GM23338 (cell line): ENCODE data around the gene SELENOS. TPM values are rescaled to one million over a fixed set of nuclear protein-coding genes. Genes with fewer than 3 reads are reported as not detected.
A peak's percentile ranks its signal among the peaks of the same experiment; 100 is the strongest.

Experiments used
- ATAC-seq: fragments of 200-7000 bp; cut with Tn5 transposase; 3 replicates; pipeline ENCODE4 v1.9.1; 2020
- DNase-seq: peaks from one replicate; pipeline ENCODE4 v3.0.0-alpha.2; 2015; ENCODE audit warnings: low spot score
- H2AFZ ChIP-seq: fragments of 200-600 bp; sonication (generic); 2 replicates; pipeline ENCODE4 v1.8.0; 2016; ENCODE audit warnings: antibody characterized with exemption, mild to moderate bottlenecking, moderate library complexity
- H3F3A ChIP-seq: fragments of 200-600 bp; sonication (generic); replicated peaks from 2 replicates; pipeline ENCODE4 v1.8.0; 2017; ENCODE audit warnings: antibody characterized with exemption, mixed run types, low read depth
- H3K27ac ChIP-seq: fragments of 200-600 bp; sonication (generic); 2 replicates; pipeline ENCODE4 v1.6.1; 2016; ENCODE audit warnings: low read depth
- H3K27me3 ChIP-seq: fragments of 200-600 bp; sonication (generic); 2 replicates; pipeline ENCODE4 v1.8.0; 2016; ENCODE audit warnings: mild to moderate bottlenecking, mixed run types, moderate library complexity; ENCODE audit not compliant: insufficient read depth
- H3K36me3 ChIP-seq: fragments of 200-600 bp; sonication (generic); 2 replicates; pipeline ENCODE4 v1.8.0; 2016; ENCODE audit warnings: mild to moderate bottlenecking; ENCODE audit not compliant: insufficient read depth
- H3K4me1 ChIP-seq: fragments of 200-600 bp; sonication (generic); 2 replicates; pipeline ENCODE4 v1.8.0; 2016; ENCODE audit warnings: mild to moderate bottlenecking, moderate library complexity; ENCODE audit not compliant: insufficient read depth
- H3K4me2 ChIP-seq: fragments of 200-600 bp; sonication (generic); 2 replicates; pipeline ENCODE4 v1.7.1; 2017; ENCODE audit warnings: mixed run types
- H3K4me3 ChIP-seq: fragments of 200-600 bp; sonication (generic); 2 replicates; pipeline ENCODE4 v1.6.1; 2016; ENCODE audit warnings: mixed run types
- H3K79me2 ChIP-seq: fragments of 200-600 bp; sonication (generic); replicated peaks from 2 replicates; pipeline ENCODE4 v1.8.0; 2017; ENCODE audit warnings: mild to moderate bottlenecking; ENCODE audit not compliant: insufficient read depth
- H3K9me2 ChIP-seq: fragments of 200-600 bp; sonication (generic); 2 replicates; pipeline ENCODE4 v1.8.0; 2017; ENCODE audit not compliant: insufficient read depth
- H4K20me1 ChIP-seq: fragments of 200-600 bp; sonication (generic); replicated peaks from 2 replicates; pipeline ENCODE4 v1.8.0; 2017; ENCODE audit warnings: mild to moderate bottlenecking; ENCODE audit not compliant: insufficient read depth
- H3K27ac Mint-ChIP-seq: 2 replicates; pipeline ENCODE4 v1.8.0; 2020; ENCODE audit warnings: inconsistent platforms, mild to moderate bottlenecking, moderate library complexity, mixed read lengths
- H3K27me3 Mint-ChIP-seq: 3 replicates; pipeline ENCODE4 v1.8.0; 2022; ENCODE audit warnings: low read depth, mild to moderate bottlenecking, moderate library complexity, mixed read lengths, inconsistent platforms; ENCODE audit not compliant: insufficient read depth, poor library complexity
- H3K36me3 Mint-ChIP-seq: 3 replicates; pipeline ENCODE4 v1.8.0; 2021; ENCODE audit warnings: low read depth, mild to moderate bottlenecking, inconsistent platforms, moderate library complexity, mixed read lengths
- H3K4me1 Mint-ChIP-seq: 3 replicates; pipeline ENCODE4 v1.8.0; 2020; ENCODE audit warnings: mild to moderate bottlenecking, inconsistent platforms, mixed read lengths
- H3K4me3 Mint-ChIP-seq: 3 replicates; pipeline ENCODE4 v1.8.0; 2021; ENCODE audit warnings: moderate library complexity, mild to moderate bottlenecking, inconsistent platforms, mixed read lengths
- H3K9me3 Mint-ChIP-seq: 3 replicates; pipeline ENCODE4 v1.8.0; 2020; ENCODE audit warnings: moderate library complexity, mild to moderate bottlenecking, inconsistent platforms, mixed read lengths
- CREB1 ChIP-seq: fragments of 250-450 bp; sonication (Bioruptor Pico); IDR thresholded peaks from 2 replicates; pipeline ENCODE4 v1.5.0; 2020; ENCODE audit warnings: low read depth, mild to moderate bottlenecking, moderate library complexity
- EZH2 ChIP-seq: fragments of 200-600 bp; sonication (generic); IDR thresholded peaks from one replicate; pipeline ENCODE4 v1.8.0; 2017; ENCODE audit warnings: antibody characterized with exemption, mild to moderate bottlenecking, low read depth; ENCODE audit not compliant: unreplicated experiment
- EZH2phosphoT487 ChIP-seq: fragments of 200-600 bp; sonication (generic); IDR thresholded peaks from one replicate; pipeline ENCODE4 v1.8.1; 2018; ENCODE audit warnings: antibody characterized with exemption; ENCODE audit not compliant: unreplicated experiment
- JUNB ChIP-seq: IDR thresholded peaks from one replicate; pipeline ENCODE4 v1.6.1; 2016; ENCODE audit warnings: antibody characterized with exemption; ENCODE audit not compliant: unreplicated experiment
- NANOG ChIP-seq: IDR thresholded peaks from 2 replicates; pipeline ENCODE4 v1.6.1; 2016; ENCODE audit warnings: antibody characterized with exemption, borderline replicate concordance
- POLR2AphosphoS5 ChIP-seq: IDR thresholded peaks from 2 replicates; pipeline ENCODE4 v1.6.1; 2016; ENCODE audit warnings: antibody characterized with exemption, low read depth
- STAT1 ChIP-seq: IDR thresholded peaks from one replicate; pipeline ENCODE4 v1.6.1; 2016; ENCODE audit warnings: antibody characterized with exemption; ENCODE audit not compliant: unreplicated experiment
- ZNF114 ChIP-seq: fragments of 250-450 bp; sonication (Bioruptor Pico); IDR thresholded peaks from 2 replicates; pipeline ENCODE4 v1.5.0; 2020; ENCODE audit warnings: mild to moderate bottlenecking, moderate library complexity
- ZNF331 ChIP-seq: fragments of 250-450 bp; sonication (Bioruptor Pico); IDR thresholded peaks from 2 replicates; pipeline ENCODE4 v1.5.0; 2020; ENCODE audit warnings: low read depth, mild to moderate bottlenecking, moderate library complexity
- long read RNA-seq: library from polyadenylated mRNA; unstranded; transcript quantifications from one replicate; pipeline ENCODE4 v2.0.0, GENCODE V29; 2020; ENCODE audit not compliant: unreplicated experiment
- polyA plus RNA-seq: library from polyadenylated mRNA; unstranded; fragments of >200 nt; fragmentation: Nextera tagmentation; extraction: Ambion mirVana; gene quantifications from 2 replicates; pipeline ENCODE4 v1.2.1, GENCODE V29; 2016
- total RNA-seq: library from RNA; depleted of rRNA; stranded (reverse); fragments of >200 nt; shearing (Covaris generic); gene quantifications from 2 replicates; pipeline ENCODE4 v1.2.3, GENCODE V29; 2014; rRNA removed
- TF ChIP-seq, protein P1 (sequence below): IDR thresholded peaks from 2 replicates; pipeline ENCODE4 v1.6.1; 2016; ENCODE audit warnings: antibody characterized with exemption
- TF ChIP-seq, protein P2 (sequence below), 2 experiments: fragments of 200-600 bp in 1 of 2; sonication (generic) in 1 of 2; conservative IDR thresholded peaks; 2 replicates each; pipeline versions ENCODE4 v1.5.1 to v1.6.1; 2016 to 2017; ENCODE audit warnings: antibody characterized with exemption in 2 of 2, low read depth in 2 of 2, mild to moderate bottlenecking in 2 of 2, moderate library complexity in 1 of 2

Gene SELENOS
- total RNA-seq (37.0 and 77.2 TPM in 2 replicates), polyA plus RNA-seq (106 and 108 TPM in 2 replicates)
- long read RNA-seq, transcript SELENOS-206 (3 exons, 556 nt), result minor isoform, 10 of 56 reads
- long read RNA-seq, transcript SELENOS-201 (7 exons, 1,439 nt), result minor isoform, 5 of 56 reads
- long read RNA-seq, transcript SELENOS-203 (6 exons, 1,188 nt), result major isoform, 32 of 56 reads
- long read RNA-seq, transcript SELENOS-204 (4 exons, 856 nt), result minor isoform, 5 of 56 reads
- long read RNA-seq, partial matches to known transcripts, result 0 of 56 reads
- long read RNA-seq, other reads (novel, unspliced or antisense), result 4 of 56 reads

DNA sequence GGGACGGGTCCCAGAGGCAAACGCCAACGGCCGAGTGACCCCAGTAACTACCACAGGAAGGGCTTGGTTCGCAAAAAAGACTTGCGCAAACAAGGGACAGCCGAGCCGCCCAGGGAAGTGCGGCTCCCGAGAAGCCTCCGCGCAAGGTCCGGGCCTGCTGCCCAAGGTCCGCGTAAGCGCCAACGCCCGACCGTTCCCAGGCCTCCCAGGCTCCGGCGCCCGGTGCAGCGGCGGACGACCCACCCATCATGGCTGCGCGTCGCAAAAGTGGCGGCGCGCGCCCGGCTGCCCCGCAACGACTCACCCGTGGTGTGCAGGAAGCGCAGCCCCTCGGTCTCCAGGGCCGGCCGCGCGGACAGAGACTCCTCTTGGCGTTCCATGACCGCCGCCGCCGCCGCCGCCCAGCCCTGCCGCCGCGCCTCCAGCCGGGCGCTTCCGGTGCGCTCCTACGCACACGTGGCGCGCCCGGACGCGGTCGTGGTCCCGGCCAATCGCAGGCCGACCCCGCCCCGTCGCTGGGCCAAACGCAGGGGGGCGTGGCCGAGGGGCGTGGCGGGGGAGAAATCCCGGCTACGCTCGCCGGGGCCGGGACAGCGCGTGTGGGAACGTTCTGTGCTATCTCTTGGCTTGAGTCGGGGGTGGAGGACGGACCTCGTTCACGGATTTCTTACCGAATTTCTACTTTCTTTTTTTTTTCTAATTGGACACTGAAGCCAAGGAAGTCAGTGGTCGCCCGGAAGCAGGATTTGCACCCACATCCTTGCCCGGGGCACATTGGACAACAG lies at the start of gene SELENOS:
Gene SELENOS (minus strand): TSS at position 448 of the 785 bp plus-strand sequence. CDS start 68 bp downstream, at position 380.
- peak within 1 kb of the TSS; percentile 100 for H3K4me3 ChIP-seq
- peaks cover 45% of the 10 kb centered on the region for H3K36me3 ChIP-seq
- no peaks in the 10 kb centered on the region for H3K9me2 ChIP-seq
- Mint-ChIP-seq H3K27me3 (peaks cover 9% of the 10 kb centered on the region), H3K9me3 (no peaks in the 10 kb centered on the region), H3K27ac (peak within 1 kb of the TSS; percentile 63; the same call in 1 of the 2 replicates), H3K4me1 (peaks cover 7% of the 10 kb centered on the region; the same call in 2 of the 3 replicates), H3K4me3 (peak within 1 kb of the TSS; percentile 95), H3K36me3 (peaks cover 52% of the 10 kb centered on the region)
- peaks cover 8% of the 10 kb centered on the region for H3K4me1 ChIP-seq
- H2AFZ ChIP-seq, result peak within 1 kb of the TSS; percentile 92
- DNase-seq (peak; percentile 96), ATAC-seq (peak; percentile 95)
- peaks cover 43% of the 10 kb centered on the region for H3F3A ChIP-seq
- no peaks in the 10 kb centered on the region for H3K27me3 ChIP-seq
- H3K4me2 ChIP-seq, result peak within 1 kb of the TSS; percentile 100
- H4K20me1 ChIP-seq, result peaks cover 11% of the 10 kb centered on the region
- TF ChIP-seq POLR2AphosphoS5 (peak; percentile 83), NANOG (no peak), STAT1 (no peak), ZNF114 (CRISPR knock-in tag) (no peak), EZH2phosphoT487 (no peak), ZNF331 (CRISPR knock-in tag) (no peak), CREB1 (CRISPR knock-in tag) (peak; percentile 86)
- TF ChIP-seq, protein P1, sequence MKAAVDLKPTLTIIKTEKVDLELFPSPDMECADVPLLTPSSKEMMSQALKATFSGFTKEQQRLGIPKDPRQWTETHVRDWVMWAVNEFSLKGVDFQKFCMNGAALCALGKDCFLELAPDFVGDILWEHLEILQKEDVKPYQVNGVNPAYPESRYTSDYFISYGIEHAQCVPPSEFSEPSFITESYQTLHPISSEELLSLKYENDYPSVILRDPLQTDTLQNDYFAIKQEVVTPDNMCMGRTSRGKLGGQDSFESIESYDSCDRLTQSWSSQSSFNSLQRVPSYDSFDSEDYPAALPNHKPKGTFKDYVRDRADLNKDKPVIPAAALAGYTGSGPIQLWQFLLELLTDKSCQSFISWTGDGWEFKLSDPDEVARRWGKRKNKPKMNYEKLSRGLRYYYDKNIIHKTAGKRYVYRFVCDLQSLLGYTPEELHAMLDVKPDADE, result peak; percentile 67; the same call in 1 of the 2 replicates
- TF ChIP-seq, protein P2, sequence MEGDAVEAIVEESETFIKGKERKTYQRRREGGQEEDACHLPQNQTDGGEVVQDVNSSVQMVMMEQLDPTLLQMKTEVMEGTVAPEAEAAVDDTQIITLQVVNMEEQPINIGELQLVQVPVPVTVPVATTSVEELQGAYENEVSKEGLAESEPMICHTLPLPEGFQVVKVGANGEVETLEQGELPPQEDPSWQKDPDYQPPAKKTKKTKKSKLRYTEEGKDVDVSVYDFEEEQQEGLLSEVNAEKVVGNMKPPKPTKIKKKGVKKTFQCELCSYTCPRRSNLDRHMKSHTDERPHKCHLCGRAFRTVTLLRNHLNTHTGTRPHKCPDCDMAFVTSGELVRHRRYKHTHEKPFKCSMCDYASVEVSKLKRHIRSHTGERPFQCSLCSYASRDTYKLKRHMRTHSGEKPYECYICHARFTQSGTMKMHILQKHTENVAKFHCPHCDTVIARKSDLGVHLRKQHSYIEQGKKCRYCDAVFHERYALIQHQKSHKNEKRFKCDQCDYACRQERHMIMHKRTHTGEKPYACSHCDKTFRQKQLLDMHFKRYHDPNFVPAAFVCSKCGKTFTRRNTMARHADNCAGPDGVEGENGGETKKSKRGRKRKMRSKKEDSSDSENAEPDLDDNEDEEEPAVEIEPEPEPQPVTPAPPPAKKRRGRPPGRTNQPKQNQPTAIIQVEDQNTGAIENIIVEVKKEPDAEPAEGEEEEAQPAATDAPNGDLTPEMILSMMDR (conservative IDR thresholded peaks at IDR 0.05; ENCODE audit: low read depth in 2 of 2), result no peak
- H3K27ac ChIP-seq, result no peak within 1 kb of the TSS
- H3K79me2 ChIP-seq, result peaks cover 19% of the 10 kb centered on the region

DNA sequence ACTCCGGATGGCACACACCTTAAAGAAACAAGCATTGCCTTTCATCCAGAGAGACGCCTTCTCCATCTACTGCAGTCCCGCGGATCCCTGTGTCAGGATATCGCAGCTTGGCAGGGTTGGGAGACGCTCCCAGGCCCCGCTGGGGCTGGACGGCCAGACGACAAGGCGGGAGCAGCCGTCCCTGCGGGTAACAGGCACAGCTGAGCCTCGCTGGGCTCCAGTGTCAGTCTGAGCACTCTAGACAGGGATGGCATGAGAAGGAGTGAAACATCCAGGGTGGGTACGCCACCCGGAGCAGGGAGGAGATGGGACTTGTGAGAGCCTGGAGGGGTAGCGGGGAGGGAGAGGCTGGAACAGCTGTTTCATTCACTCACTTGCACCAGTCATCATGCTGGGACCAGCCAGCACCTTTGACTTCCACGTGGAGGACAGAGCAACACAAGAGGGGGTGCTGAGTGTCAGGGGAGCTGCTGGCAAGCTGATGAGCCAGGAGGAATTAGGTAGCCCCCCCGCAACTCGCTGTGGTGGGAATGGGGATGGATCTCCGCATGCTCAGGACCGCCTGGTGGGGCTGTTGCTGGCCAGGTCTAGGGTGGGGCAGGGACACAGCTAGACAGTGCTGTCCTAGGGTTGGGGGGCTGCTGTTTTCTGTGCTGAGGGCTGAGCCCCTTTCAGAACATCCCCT lies 49.3 kb upstream of the SELENOS start:
- Histone ChIP-seq H2AFZ (no peak overlapping the region), H3K9me2 (peaks cover 3% of the 10 kb centered on the region; the same call in 1 of the 2 replicates), H3F3A (no peaks in the 10 kb centered on the region), H4K20me1 (no peaks in the 10 kb centered on the region), H3K27ac (no peak overlapping the region), H3K36me3 (no peaks in the 10 kb centered on the region), H3K4me1 (no peaks in the 10 kb centered on the region), H3K4me3 (no peak overlapping the region), H3K27me3 (no peaks in the 10 kb centered on the region), H3K79me2 (no peaks in the 10 kb centered on the region), H3K4me2 (no peak overlapping the region)
- H3K27me3 Mint-ChIP-seq, result peaks cover 14% of the 10 kb centered on the region
- H3K36me3 Mint-ChIP-seq, result no peaks in the 10 kb centered on the region; the same call in 2 of the 3 replicates
- H3K4me1 Mint-ChIP-seq, result no peaks in the 10 kb centered on the region
- ATAC-seq, result no peak; the same call in 1 of the 3 replicates
- no peak overlapping the region for H3K27ac Mint-ChIP-seq
- DNase-seq, result no peak
- no peak overlapping the region for H3K4me3 Mint-ChIP-seq
- H3K9me3 Mint-ChIP-seq, result no peaks in the 10 kb centered on the region; the same call in 2 of the 3 replicates
- TF ChIP-seq NANOG (no peak), JUNB (no peak), EZH2 (no peak), CREB1 (CRISPR knock-in tag) (no peak), STAT1 (no peak)
- TF ChIP-seq, protein P1, result no peak
- TF ChIP-seq, protein P2 (conservative IDR thresholded peaks at IDR 0.05; ENCODE audit: low read depth in 2 of 2), result no peak
